Left kidney (tissue), 8 donors: Measurements from ENCODE around the gene SMARCC1. TPM values are rescaled to one million over a fixed set of nuclear protein-coding genes. Genes with fewer than 3 reads are reported as not detected.
"Not testable (repeated sequence)": the region's sequence is repeated elsewhere in the genome, so short reads cannot be mapped to it uniquely, and the experiment has no call there.

Source experiments
- DNase-seq: peaks from one replicate; pipeline ENCODE4 v3.0.0-alpha.2; 2013
- long read RNA-seq, 8 donors: transcript quantifications; one replicate each; lab custom pipeline, GENCODE V29; 2026
- polyA plus RNA-seq: library from polyadenylated mRNA; unstranded; fragments of 120-200 nt; gene quantifications from one replicate; pipeline ENCODE4 v1.2.1, GENCODE V29; 2013; ENCODE audit not compliant: insufficient read length

Gene SMARCC1
- 139 TPM for polyA plus RNA-seq
- long read RNA-seq, donor 1, full-length matches to known transcripts: 3 of 17 reads
- long read RNA-seq, donor 1, partial matches to known transcripts: 14 of 17 reads
- long read RNA-seq, donor 1, other reads (novel, unspliced or antisense): 0 of 17 reads
- long read RNA-seq, donor 2, full-length matches to known transcripts: 1 of 75 reads
- long read RNA-seq, donor 2, partial matches to known transcripts: 74 of 75 reads
- long read RNA-seq, donor 2, other reads (novel, unspliced or antisense): 0 of 75 reads
- long read RNA-seq, donor 3, partial matches to known transcripts: 65 of 65 reads
- long read RNA-seq, donor 3, other reads (novel, unspliced or antisense): 0 of 65 reads
- long read RNA-seq, donor 4: 0 reads
- long read RNA-seq, donor 5, full-length matches to known transcripts: 5 of 16 reads
- long read RNA-seq, donor 5, partial matches to known transcripts: 11 of 16 reads
- long read RNA-seq, donor 5, other reads (novel, unspliced or antisense): 0 of 16 reads
- long read RNA-seq, donor 6, full-length matches to known transcripts: 7 of 46 reads
- long read RNA-seq, donor 6, partial matches to known transcripts: 39 of 46 reads
- long read RNA-seq, donor 6, other reads (novel, unspliced or antisense): 0 of 46 reads
- long read RNA-seq, donor 7, partial matches to known transcripts: 41 of 42 reads
- long read RNA-seq, donor 7, other reads (novel, unspliced or antisense): 0 of 42 reads
- long read RNA-seq, donor 8, full-length matches to known transcripts: 1 of 1 reads
- long read RNA-seq, donor 8, partial matches to known transcripts: 0 of 1 reads
- long read RNA-seq, donor 8, other reads (novel, unspliced or antisense): 0 of 1 reads

DNA sequence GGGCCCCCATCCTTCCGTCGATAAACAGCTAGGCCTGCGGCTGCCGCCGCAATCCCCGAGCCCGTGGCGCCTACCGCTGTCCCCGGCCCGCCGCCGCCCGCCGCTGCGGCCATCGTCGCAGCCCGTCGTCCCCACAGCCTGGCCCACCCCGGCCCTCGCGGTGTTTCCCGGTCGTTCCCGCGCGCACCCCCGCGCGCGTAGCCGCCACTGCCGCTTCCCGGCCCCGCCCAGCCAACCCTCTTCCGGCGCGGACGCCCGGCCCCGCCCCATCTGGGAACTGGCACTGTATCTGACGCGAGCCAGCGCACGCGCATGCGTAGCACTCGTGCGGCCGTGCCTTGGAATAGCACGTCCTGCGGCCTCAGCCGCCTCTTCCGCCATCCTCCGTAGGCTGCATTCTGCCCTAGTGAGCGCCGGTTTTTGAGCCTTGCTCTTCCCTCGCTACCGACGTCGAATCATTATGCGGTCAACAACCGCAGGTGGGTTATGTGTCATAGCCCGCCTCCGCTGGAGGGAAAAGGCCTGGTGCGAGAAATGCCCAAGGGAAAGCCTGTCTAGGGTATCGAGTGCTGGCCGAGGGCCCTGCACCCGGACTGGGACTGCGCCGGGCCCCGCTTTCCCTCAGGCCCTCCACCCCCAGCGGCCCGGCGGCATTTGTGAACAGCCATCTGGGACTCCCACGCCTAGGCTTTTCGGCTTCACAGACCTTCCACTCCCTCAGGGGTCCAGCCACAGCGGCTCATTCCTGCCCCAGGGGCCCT, at the start of gene SMARCC1:
TSS of gene SMARCC1 (minus strand) at position 209 of the 761 bp plus-strand sequence. CDS start at position 113, 96 bp downstream.
- peak; percentile 97 for DNase-seq

DNA sequence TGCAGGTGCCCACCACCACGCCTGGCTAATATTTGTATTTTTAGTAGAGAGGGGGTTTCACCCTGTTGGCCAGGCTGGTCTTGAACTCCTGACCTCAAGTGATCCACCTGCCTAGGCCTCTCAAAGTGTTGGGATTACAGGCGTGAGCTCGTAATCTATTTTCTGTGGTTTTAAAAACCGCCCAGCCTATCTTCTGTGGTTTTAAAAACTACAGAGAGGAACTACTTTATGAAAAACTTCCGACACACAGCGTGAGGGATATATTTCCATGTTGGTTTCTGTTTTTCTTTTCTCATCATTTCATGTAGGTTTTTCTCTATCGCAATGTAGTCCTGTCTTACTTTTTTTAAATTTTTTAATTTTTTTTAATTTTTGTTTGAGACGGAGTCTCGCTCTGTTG, 47.8 kb upstream of the SMARCC1 start:
- DNase-seq: not testable (repeated sequence)

DNA sequence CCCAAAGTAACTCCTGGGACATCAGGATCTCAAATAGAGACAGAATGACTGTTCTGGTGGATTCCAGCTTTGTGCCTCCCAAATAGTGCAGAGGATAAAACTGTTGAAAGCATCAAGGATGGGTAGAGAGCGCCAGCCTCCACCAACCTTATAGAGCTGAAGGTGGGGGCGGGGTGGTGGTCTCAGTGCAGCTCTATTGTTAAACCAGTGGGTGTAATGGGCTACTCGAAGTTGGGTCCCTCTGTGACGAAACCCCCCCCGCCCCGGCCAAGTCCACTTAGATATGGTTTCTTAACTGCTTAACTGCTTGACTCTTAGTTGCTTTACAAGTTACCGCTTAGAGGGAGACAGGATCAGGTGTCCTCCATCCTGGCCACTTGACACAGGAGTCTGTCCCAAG, 43.9 kb upstream of the SMARCC1 start:
- DNase-seq: no peak

- DNase-seq: peak; percentile 83
These were observed 43.1 kb upstream of the SMARCC1 start for GRCh38 chr3:47824541-47825473.

- no peak for DNase-seq
These were observed 35.9 kb upstream of the SMARCC1 start for GRCh38 chr3:47817609-47818008.

GRCh38 chr3:47813551-47814177, 32.0 kb upstream of the SMARCC1 start:
- DNase-seq: no peak

GRCh38 chr3:47804577-47804976, 22.9 kb upstream of the SMARCC1 start:
- DNase-seq: no peak

DNA sequence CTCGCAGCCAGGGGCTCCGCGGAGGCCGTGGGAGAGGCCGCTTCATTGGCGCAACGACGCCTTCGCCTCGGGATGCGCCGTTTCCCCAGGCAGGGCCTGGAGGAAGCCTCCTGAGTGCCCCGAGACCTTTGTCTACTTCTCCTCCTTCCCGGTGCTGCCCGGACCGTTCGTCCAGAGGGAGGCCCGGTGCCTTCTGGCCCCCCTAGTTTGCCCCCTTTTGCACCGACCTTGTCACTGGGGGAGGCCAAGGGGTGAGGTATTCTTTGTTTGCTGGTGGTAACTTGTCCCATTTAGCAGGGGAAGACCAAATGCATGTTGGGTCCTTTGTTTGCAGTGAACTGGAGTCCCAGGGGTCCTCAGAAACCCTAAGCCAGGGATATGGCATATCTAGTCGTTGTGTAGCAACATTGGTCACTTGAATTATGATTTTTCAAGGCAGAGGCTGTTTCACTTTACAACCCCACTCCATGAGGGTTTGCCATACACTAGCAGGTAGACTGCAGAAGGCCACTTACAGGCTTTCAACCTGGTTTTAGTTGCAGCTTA, 21.9 kb upstream of the SMARCC1 start:
- DNase-seq: no peak

DNA sequence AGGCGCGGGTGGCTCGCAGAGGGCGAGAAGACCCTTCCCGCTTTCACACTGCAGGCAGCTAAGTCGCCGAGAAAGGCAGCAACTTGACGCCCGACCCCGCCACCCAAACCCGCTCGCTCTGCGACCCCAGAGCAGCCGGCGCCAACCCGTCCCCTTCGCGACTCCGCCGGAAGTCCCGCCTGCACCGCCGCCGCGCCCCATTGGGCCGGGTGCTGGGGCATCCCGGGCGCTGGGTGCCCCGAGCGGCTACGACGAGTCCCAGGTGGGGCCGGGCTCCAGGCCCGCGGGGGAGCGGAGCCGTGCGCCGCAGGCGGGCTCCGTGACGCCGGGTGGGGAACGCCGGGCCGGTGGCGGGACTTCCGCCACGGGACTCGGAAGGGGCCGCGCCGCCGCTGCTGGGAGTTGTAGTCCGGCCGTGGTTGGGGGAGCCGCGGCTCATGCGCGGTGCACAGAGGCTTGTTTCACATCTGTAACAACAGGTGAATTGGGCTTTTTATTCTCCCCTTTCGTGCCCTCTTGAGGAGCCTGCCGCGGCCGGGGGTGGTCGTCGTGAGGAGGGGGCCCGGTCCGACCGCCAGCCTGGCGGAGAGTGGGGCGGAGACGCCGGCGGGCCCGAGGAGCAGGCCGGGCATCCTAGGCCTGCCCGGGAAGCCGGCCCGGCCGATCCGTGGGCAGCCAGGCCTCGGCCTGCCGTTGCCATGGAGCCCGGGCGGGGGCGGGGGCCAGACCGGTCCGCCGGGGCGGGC, 21.2 kb upstream of the SMARCC1 start, which contains the start of gene DHX30:
TSS of gene DHX30 (plus strand) at position 405 of the 746 bp plus-strand sequence. CDS start 7,546 bp downstream, outside the sequence.
- DNase-seq: peak; percentile 88

GRCh38 chr3:47799733-47800132, 18.0 kb upstream of the SMARCC1 start:
- DNase-seq: no peak

DNA sequence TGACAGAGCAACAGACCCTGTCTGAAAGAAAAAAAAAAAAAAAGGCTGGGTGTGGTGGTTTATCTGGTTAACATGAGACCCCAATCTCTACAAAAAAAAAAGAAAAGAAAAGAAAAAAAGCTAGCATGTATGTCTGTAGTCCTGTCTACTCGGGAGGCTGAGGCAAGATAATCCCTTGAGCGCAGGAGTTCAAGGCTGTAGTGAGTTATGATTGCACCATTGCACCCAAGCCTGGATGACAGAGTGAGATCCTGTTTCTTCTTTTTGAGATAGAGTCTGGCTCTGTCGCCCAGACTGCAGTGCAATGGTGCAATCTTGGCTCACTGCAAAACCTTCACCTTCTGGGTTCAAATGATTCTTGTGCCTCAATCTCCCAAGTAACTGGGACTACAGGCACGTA, 12.9 kb upstream of the SMARCC1 start:
- DNase-seq: no peak

- no peak for DNase-seq
These were observed 11.0 kb upstream of the SMARCC1 start for GRCh38 chr3:47792699-47793098.

DNA sequence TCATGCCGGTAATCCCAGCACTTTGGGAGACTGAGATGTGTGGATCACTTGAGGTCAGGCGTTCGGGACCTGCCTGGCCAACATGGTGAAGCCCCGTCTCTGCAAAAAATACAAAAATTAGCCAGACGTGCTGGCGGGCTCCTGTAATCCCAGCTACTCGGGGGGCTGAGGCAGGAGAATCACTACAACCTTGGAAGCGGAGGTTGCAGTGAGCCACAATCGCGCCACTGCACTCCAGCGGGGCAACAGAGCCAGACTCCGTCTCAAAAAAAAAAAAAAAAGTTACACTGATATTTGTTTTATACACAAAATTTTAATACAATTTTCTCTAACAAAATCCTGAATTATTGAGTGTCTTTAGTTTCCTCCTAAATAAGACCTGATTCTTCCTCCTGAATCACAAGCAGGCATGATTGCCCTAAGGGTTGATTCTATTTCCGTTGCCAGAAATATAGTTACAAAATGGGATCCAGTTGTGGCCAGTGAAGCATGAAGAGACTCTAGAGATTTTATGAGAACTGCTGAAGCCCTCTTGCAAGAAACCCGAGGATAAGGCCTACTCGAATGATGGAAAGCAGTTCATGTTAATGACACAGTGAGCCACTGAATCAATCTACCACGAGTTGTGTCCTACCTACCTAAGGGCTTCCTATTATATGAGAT, 9.6 kb upstream of the SMARCC1 start:
- DNase-seq: no peak

DNA sequence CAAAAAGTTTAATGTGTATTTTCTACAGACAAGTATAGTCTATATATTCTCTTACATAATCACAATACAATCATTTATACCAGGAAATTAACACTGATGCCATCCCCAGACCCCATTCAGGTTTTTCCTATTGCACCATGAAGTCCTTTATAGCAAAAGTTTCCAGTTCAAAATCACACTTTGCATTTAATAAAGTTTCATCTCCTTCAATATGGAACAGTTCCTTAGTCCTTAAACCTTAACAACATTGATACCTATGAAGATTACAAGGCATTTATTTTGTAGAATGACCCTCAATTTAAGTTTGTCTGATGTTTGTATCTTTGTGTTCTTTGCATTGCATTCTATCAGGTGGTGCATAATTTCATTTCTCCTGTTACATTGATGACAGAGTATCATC, 2.0 kb upstream of the SMARCC1 start:
- no peak for DNase-seq

DNA sequence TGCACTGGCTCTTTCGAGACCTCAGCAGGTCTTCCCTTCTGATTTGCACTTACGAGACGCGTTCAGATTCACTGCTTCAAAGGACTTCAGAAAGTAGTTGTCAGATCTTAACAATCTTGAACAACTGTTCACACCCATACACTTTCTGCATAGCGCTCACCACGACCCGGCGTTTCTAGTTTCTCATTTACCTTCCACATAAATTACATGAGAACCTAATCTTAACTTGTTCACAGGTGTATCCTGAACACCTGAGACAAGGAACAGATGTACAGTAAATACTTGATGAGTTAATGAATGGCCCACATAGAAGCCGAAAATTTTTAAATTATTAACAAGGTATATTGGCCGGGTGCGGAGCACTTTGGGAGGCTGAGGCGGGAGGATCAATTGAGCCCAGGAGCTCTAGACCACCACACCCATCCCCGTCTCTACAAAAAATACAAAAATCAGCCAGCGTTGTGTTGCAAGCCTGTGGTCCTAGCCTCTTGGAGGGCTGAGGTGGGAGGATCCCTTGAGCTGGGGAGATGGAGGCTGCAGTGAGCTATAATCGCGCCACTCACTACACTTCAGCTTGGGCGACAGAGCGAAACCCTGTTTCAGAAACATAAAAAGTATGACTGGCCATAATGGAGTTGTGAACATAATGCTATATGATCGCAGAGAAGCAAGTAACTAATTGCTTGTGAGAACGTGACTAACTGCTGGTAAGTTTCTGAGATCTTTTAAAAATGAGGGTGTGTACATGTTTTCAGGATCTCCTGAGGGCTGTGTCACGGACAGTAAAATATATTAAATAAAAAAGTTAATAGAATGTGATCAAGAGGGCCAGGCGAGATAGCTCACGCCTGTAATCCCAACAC, 984 bp upstream of the SMARCC1 start:
- no peak for DNase-seq

GRCh38 chr3:47780741-47781684, 680 bp downstream of the SMARCC1 start:
- DNase-seq: peak; percentile 53

DNA sequence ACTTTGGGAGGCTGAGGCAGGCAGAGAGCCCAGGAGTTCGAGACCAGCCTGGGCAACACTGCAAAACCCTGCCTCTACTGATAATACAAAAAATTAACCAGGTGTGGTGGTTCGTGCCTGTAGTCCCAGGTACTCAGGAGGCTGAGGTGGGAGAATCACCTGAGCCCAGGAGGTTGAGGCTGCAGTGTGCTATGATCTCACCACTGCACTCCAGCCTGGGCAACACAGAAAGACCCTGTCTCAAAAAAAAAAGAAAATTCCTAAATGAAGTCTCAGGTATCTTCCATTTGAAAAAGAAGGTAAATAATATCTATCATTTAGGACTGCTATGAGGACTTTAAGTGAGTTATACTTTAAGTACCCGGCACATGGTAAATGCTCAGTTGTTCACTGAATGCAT, 2.9 kb downstream of the SMARCC1 start:
- no peak for DNase-seq
